Stomach (tissue), 4 donors: ENCODE measurements around the gene FOXM1.

Source experiments
- CTCF ChIP-seq, 7 experiments: fragments of 450-650 bp in 4 of 7; fragments of 200-600 bp in 3 of 7; sonication (generic) in 3 of 7; IDR thresholded peaks; one replicate each; pipeline ENCODE4 v1.5.1; 2016 to 2019; ENCODE audit warnings: antibody characterized with exemption in 7 of 7, control low read depth in 2 of 7, mild to moderate bottlenecking in 1 of 7
- POLR2A ChIP-seq, 4 donors: fragments of 450-650 bp; IDR thresholded peaks; one replicate each; pipeline ENCODE4 v1.6.1; 2016; ENCODE audit warnings: antibody characterized with exemption in 4 of 4, control low read depth in 2 of 4, mild to moderate bottlenecking in 1 of 4, moderate library complexity in 1 of 4

GRCh38 chr12:2858944-2859421 lies 18.0 kb downstream of the FOXM1 start:
- TF ChIP-seq POLR2A (IDR thresholded peaks at IDR 0.05) (no peak), CTCF (IDR thresholded peaks at IDR 0.05) (no peak)
